H1 (cell line): ENCODE results near the gene FBLN2. TPM values are rescaled to one million over a fixed set of nuclear protein-coding genes. Genes with fewer than 3 reads are reported as not detected.
A peak's percentile ranks its signal among the peaks of the same experiment; 100 is the strongest.

Experiments
- CTCF ChIA-PET: fragments of 300-600 bp; sonication (Branson Sonifier 250); formaldehyde crosslinking; loops from one replicate; lab custom pipeline; 2021; ENCODE audit not compliant: partially characterized antibody; lab: Charles Lee
- POLR2A ChIA-PET: fragments of 300-600 bp; sonication (Branson Sonifier 250); formaldehyde crosslinking; loops from one replicate; lab custom pipeline; 2021; ENCODE audit warnings: inconsistent platforms; ENCODE audit not compliant: partially characterized antibody; lab: Charles Lee
- DNase-seq, 2 experiments: peaks; one replicate each; pipeline versions ENCODE4 v3.0.0 to v3.0.0-alpha.2; 2010 to 2022; ENCODE audit warnings: low spot score in 2 of 2, low read depth in 1 of 2, mixed read lengths in 1 of 2
- FAIRE-seq: peaks from 2 replicates; lab custom pipeline; 2011; peaks lifted over from hg19 to GRCh38; lab: Jason Lieb, UNC
- H2AFZ ChIP-seq: 2 replicates; pipeline ENCODE4 v1.8.1; 2012; ENCODE audit warnings: low read length, inconsistent platforms
- H2AK5ac ChIP-seq: 2 replicates; pipeline ENCODE4 v1.6.1; 2013; ENCODE audit warnings: low read depth, low read length
- H2BK120ac ChIP-seq: replicated peaks from 2 replicates; pipeline ENCODE3; 2013; ENCODE audit warnings: low read depth, low read length, inconsistent platforms
- H2BK12ac ChIP-seq: 2 replicates; pipeline ENCODE4 v1.6.1; 2013; ENCODE audit warnings: low read depth, low read length
- H2BK15ac ChIP-seq: 2 replicates; pipeline ENCODE4 v1.6.1; 2013; ENCODE audit warnings: low read length
- H2BK20ac ChIP-seq: 2 replicates; pipeline ENCODE4 v1.6.1; 2013; ENCODE audit warnings: low read length
- H2BK5ac ChIP-seq: 2 replicates; pipeline ENCODE4 v1.6.1; 2013; ENCODE audit warnings: low read depth, low read length
- H3K14ac ChIP-seq: 2 replicates; pipeline ENCODE4 v1.6.1; 2013; ENCODE audit warnings: inconsistent platforms; ENCODE audit not compliant: insufficient read length
- H3K18ac ChIP-seq: 2 replicates; pipeline ENCODE4 v1.6.1; 2013; ENCODE audit warnings: low read length; ENCODE audit errors: extremely low read depth
- H3K23ac ChIP-seq: 2 replicates; pipeline ENCODE4 v1.6.1; 2013; ENCODE audit warnings: inconsistent platforms; ENCODE audit not compliant: insufficient read length
- H3K23me2 ChIP-seq: 2 replicates; pipeline ENCODE4 v1.6.1; 2013; ENCODE audit warnings: low read depth, low read length
- H3K27ac ChIP-seq: 2 replicates; pipeline ENCODE4 v1.6.1; 2011; ENCODE audit warnings: low read depth, low read length, inconsistent platforms
- H3K27me3 ChIP-seq, 4 experiments: replicated peaks in 1 of 4; 1 replicate in 1 of 4; 2 replicates in 3 of 4; pipeline versions ENCODE4 v1.6.1 to v1.8.1; 2011 to 2013; ENCODE audit warnings: low read length in 3 of 4, mild to moderate bottlenecking in 3 of 4, inconsistent platforms in 2 of 4, mixed read lengths in 2 of 4, moderate library complexity in 1 of 4; ENCODE audit not compliant: control insufficient read depth in 3 of 4, insufficient read depth in 3 of 4; ENCODE audit errors: extremely low read depth in 1 of 4
- H3K36me3 ChIP-seq, 4 experiments: 2 replicates each; pipeline versions ENCODE4 v1.6.1 to v1.8.1; 2011 to 2013; ENCODE audit warnings: mild to moderate bottlenecking in 4 of 4, low read length in 3 of 4, moderate library complexity in 2 of 4, control low read depth in 1 of 4, inconsistent platforms in 1 of 4; ENCODE audit not compliant: insufficient read depth in 4 of 4, control insufficient read depth in 2 of 4
- H3K4ac ChIP-seq: replicated peaks from 2 replicates; pipeline ENCODE3; 2013; ENCODE audit warnings: low read length, low read depth, mixed read lengths, inconsistent platforms; ENCODE audit not compliant: insufficient read length
- H3K4me1 ChIP-seq, 4 experiments: replicated peaks in 1 of 4; 1 replicate in 1 of 4; 2 replicates in 3 of 4; pipeline versions ENCODE4 v1.6.1 to v1.8.1; 2011 to 2013; ENCODE audit warnings: low read length in 3 of 4, inconsistent platforms in 2 of 4, mixed read lengths in 1 of 4; ENCODE audit not compliant: insufficient read depth in 4 of 4, control insufficient read depth in 3 of 4
- H3K4me2 ChIP-seq, 2 experiments: 2 replicates each; pipeline versions ENCODE4 v1.6.1 to v1.8.1; 2011 to 2013; ENCODE audit warnings: low read depth in 2 of 2, low read length in 2 of 2, control low read depth in 1 of 2, inconsistent platforms in 1 of 2, mild to moderate bottlenecking in 1 of 2; ENCODE audit not compliant: insufficient read depth in 1 of 2
- H3K4me3 ChIP-seq, 4 experiments: fragments of 200-600, 300-600 bp in 1 of 4; sonication (generic), shearing (Covaris generic), sonication (Bioruptor Twin) in 1 of 4; 2 replicates each; pipeline versions ENCODE4 v1.5.1 to v1.8.1; 2011 to 2016; ENCODE audit warnings: low read length in 4 of 4, low read depth in 3 of 4, control low read depth in 2 of 4, inconsistent platforms in 2 of 4, mild to moderate bottlenecking in 2 of 4, mixed read lengths in 1 of 4, moderate library complexity in 1 of 4; ENCODE audit not compliant: insufficient read depth in 2 of 4; ENCODE audit errors: extremely low read depth in 1 of 4
- H3K56ac ChIP-seq: replicated peaks from 2 replicates; pipeline ENCODE3; 2013; ENCODE audit warnings: low read depth, mild to moderate bottlenecking, mixed read lengths, low read length, inconsistent platforms; ENCODE audit not compliant: insufficient read length
- H3K79me1 ChIP-seq: 2 replicates; pipeline ENCODE4 v1.6.1; 2013; ENCODE audit warnings: low read depth, low read length, control low read depth
- H3K79me2 ChIP-seq, 2 experiments: 2 replicates each; pipeline versions ENCODE4 v1.6.1 to v1.8.1; 2012 to 2013; ENCODE audit warnings: low read length in 2 of 2, mild to moderate bottlenecking in 2 of 2, inconsistent platforms in 1 of 2; ENCODE audit not compliant: insufficient read depth in 2 of 2, control insufficient read depth in 1 of 2
- H3K9ac ChIP-seq, 4 experiments: replicated peaks in 1 of 4; 1 replicate in 1 of 4; 2 replicates in 3 of 4; pipeline versions ENCODE4 v1.6.1 to v1.8.1; 2011 to 2013; ENCODE audit warnings: low read depth in 3 of 4, low read length in 3 of 4, control low read depth in 2 of 4, mild to moderate bottlenecking in 2 of 4, moderate library complexity in 2 of 4, inconsistent platforms in 1 of 4; ENCODE audit errors: extremely low read depth in 1 of 4
- H3K9me3 ChIP-seq, 2 experiments: 2 replicates each; pipeline versions ENCODE4 v1.6.1 to v1.8.1; 2012 to 2013; ENCODE audit warnings: mild to moderate bottlenecking in 2 of 2, moderate library complexity in 2 of 2, control low read depth in 1 of 2, inconsistent platforms in 1 of 2, low read depth in 1 of 2, low read length in 1 of 2, mixed read lengths in 1 of 2; ENCODE audit not compliant: insufficient read depth in 2 of 2
- H4K20me1 ChIP-seq, 2 experiments: replicated peaks in 1 of 2; 2 replicates each; pipeline versions ENCODE3 to v1.8.1; 2011 to 2013; ENCODE audit warnings: inconsistent platforms in 2 of 2, low read length in 2 of 2, mild to moderate bottlenecking in 1 of 2; ENCODE audit not compliant: insufficient read depth in 2 of 2, control insufficient read depth in 1 of 2
- H4K5ac ChIP-seq: 2 replicates; pipeline ENCODE4 v1.6.1; 2013; ENCODE audit warnings: low read length, low read depth, mixed read lengths, inconsistent platforms; ENCODE audit not compliant: insufficient read length
- H4K8ac ChIP-seq: 2 replicates; pipeline ENCODE4 v1.8.0; 2013; ENCODE audit warnings: mild to moderate bottlenecking, moderate library complexity, low read length, inconsistent platforms; ENCODE audit not compliant: insufficient read depth; ENCODE audit errors: extremely low read depth
- H4K91ac ChIP-seq: replicated peaks from 2 replicates; pipeline ENCODE3; 2013; ENCODE audit warnings: low read length, mixed read lengths, inconsistent platforms; ENCODE audit not compliant: insufficient read length
- GABPA ChIP-seq: IDR thresholded peaks from 2 replicates; pipeline ENCODE4 v1.6.1; 2011; ENCODE audit warnings: mild to moderate bottlenecking, low read length, moderate library complexity, borderline replicate concordance; ENCODE audit not compliant: insufficient read depth
- SUZ12 ChIP-seq: fragments of 200-600 bp; sonication (generic); IDR thresholded peaks from 2 replicates; pipeline ENCODE4 v1.6.1; 2012; ENCODE audit warnings: mild to moderate bottlenecking, inconsistent platforms, low read length, moderate library complexity, mixed read lengths
- WGBS, 2 experiments: shearing (Covaris generic) in 1 of 2; methylation state at CpG; one replicate each; pipeline versions ENCODE4 v1.1.6 to v1.1.7; 2013 to 2015; ENCODE audit warnings: low lambda C conversion rate in 2 of 2, mixed read lengths in 2 of 2, inconsistent platforms in 1 of 2, low coverage in 1 of 2, missing lambda C conversion rate in 1 of 2; ENCODE audit not compliant: insufficient replicate concordance in 2 of 2, insufficient coverage in 1 of 2, insufficient read length in 1 of 2; ENCODE audit errors: extremely low coverage in 1 of 2, missing lambda C conversion rate in 1 of 2; 5-methylcytosine and 5-hydroxymethylcytosine counted together
- polyA plus RNA-seq, 7 experiments: library from polyadenylated mRNA; depleted of rRNA in 3 of 7; stranded (reverse) in 5 of 7; unstranded in 2 of 7; fragments of >200 nt in 5 of 7; fragments of 200-250 nt in 2 of 7; gene quantifications; 1 replicate in 5 of 7; 2 replicates in 1 of 7; 4 replicates in 1 of 7; pipeline versions ENCODE4 v1.2.1 to v1.2.3, GENCODE V29; 2011 to 2013; ENCODE audit warnings: missing spikeins in 2 of 7, mixed read lengths in 2 of 7
- total RNA-seq: library from RNA; stranded (reverse); fragmentation: NEBNext Ultra II Directional; extraction: Animal tissue kit (Norgen Biotek cat#: 25700); gene quantifications from 2 replicates; pipeline ENCODE4 v1.2.1, GENCODE V29; 2021

FBLN2 gene
- total and polyA plus RNA-seq, 2 of the 8 experiments (the other 6 are each of a cell fraction or from before 2014, with no cell fraction given), result 17.4 to 24.2 TPM

DNA sequence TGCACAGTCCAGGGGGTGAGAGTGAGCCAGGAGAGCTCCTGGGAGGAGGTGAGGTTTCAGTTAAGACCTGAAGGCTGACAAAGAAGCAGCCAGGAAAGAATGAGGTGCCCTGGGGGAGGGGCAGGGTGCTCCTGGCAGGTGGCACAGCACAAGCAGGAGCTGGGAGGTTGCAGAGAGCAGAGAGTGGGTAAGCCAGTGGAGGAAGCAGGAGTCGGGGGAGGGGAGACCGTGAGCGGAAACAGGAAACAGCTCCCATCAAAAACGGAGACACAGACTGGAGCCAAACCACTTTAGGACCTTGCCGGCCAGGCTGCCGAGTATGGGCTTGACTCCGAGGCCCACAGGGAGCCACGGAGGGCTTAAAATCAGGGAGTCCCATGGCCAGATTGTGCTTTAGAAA lies 12.1 kb upstream of the FBLN2 start:
- H4K20me1 ChIP-seq, result no peaks in the 10 kb centered on the region
- H3K4me1 ChIP-seq, result peaks cover 0 to 5% (median 1%) of the 10 kb centered on the region in 4 experiments; a peak in 2 of 7 replicates
- H4K5ac ChIP-seq, result no peak overlapping the region
- WGBS, 2 experiments, result 71% methylated on average over 8 of the region's 8 CpGs; no CpG with 5 or more reads in 1 of the 2 experiments
- TF ChIP-seq SUZ12 (no peak), GABPA (0 out of 2 replicates have a peak, but pooled peaks have one; percentile 22)
- H3K4me3 ChIP-seq, result no peak overlapping the region
- H3K79me1 ChIP-seq, result no peaks in the 10 kb centered on the region
- H4K91ac ChIP-seq, result no peak overlapping the region
- H3K9me3 ChIP-seq, result no peaks in the 10 kb centered on the region
- 0 out of 4 replicates have a peak overlapping the region, but pooled peaks of 1 of the 2 experiments have one; percentile 10 for H3K4me2 ChIP-seq
- no peak for FAIRE-seq
- H2BK15ac ChIP-seq, result no peak overlapping the region
- H3K27ac ChIP-seq, result no peak overlapping the region
- H4K8ac ChIP-seq, result no peak overlapping the region
- no peak overlapping the region for H2BK120ac ChIP-seq
- no peaks in the 10 kb centered on the region for H3K79me2 ChIP-seq
- ChIA-PET POLR2A (interaction anchor here (1.0 to 1.4 kb wide), 2 partner anchors 12 to 37 kb away, joined by 3 read pairs; no protein-coding TSS in a partner anchor), CTCF (interaction anchor here (1.1 to 51.2 kb wide), 9 partner anchors 8 to 115 kb away, joined by 3 to 856 read pairs (median 4); no protein-coding TSS in a partner anchor)
- no peak overlapping the region for H3K4ac ChIP-seq
- DNase-seq, result no peak
- H2BK20ac ChIP-seq, result peak overlapping the region; percentile 87; the same call in 1 of the 2 replicates
- no peak overlapping the region for H3K23ac ChIP-seq
- no peak overlapping the region for H3K56ac ChIP-seq
- no peak overlapping the region for H3K14ac ChIP-seq
- no peaks in the 10 kb centered on the region for H3K36me3 ChIP-seq
- H2BK12ac ChIP-seq, result 0 out of 2 replicates have a peak overlapping the region, but pooled peaks have one; percentile 50
- no peaks in the 10 kb centered on the region for H3K27me3 ChIP-seq
- no peak overlapping the region for H2AK5ac ChIP-seq
- H2AFZ ChIP-seq, result peak overlapping the region; percentile 82
- 0 out of 2 replicates have a peak overlapping the region, but pooled peaks have one; percentile 5 for H2BK5ac ChIP-seq
- H3K18ac ChIP-seq, result peak overlapping the region; percentile 3; the same call in 1 of the 2 replicates
- H3K23me2 ChIP-seq, result no peaks in the 10 kb centered on the region
- H3K9ac ChIP-seq, result no peak overlapping the region
